NCI-H2171 treated with DMSO at 0.1 percent for 48 hours (cell line): ENCODE data around the gene ETV6.

ENCODE experiments used
- DNase-seq: peaks from one replicate; lab custom pipeline; 2025; lab: John Stamatoyannopoulos, UW

The ETV6 gene

DNA sequence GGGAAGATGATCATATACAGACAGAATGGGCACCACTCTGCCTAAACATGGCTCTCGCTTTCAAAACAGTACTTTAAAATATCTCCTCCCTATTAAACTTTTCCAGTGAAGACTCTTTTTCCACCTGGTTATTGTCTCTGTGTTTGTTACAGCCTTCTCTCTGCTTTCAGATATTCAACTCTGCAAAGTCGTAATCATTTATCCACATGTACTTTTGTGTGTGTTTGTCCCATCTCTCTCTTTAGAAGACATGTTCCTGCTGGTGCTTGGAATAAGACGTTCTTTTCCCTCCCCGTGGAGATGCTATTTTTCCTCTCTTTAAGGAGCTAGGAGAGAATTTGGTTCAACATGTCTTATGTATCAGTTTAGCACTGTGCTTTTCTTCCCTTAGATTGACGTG, 45.1 kb downstream of the ETV6 start:
- DNase-seq, result no peak

DNA sequence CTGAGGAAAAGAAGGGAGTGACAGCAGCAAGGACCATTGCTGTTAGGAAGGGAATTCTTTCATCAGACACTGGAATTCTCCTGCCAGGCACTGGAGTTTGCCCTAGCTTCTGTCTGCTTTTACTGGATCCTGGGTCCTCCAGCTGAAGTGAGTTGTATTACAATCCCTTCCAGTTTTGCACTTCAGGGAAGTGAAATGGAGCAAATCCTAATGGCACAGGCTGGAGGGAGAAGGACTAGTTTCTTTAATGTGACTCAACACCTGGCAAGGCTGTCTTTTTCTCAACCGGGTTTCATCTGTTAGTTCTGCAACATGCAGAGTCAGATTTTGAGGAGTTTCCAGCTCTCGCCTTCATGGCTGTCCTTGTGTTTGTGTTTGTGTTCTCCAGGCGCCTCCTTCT, 45.8 kb downstream of the ETV6 start:
- DNase-seq, result no peak

DNA sequence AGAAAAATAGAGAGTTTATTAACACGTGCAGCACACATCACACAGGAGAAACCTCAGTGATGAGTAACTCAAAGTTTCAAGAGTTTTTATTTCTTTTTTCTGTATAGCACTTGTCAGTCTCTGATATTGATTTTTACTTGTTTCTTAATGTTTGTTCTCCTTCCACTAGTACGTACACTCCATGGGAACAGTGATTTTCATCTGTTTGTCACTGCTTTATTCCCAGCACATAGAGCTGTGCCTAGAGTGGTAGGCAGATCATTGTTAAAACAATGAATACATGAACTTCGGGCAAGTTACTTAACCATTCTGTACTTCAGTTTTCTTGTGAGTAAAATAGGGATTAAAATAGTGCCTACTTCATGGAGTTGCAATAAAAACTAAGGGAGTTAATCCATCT, 46.6 kb downstream of the ETV6 start:
- DNase-seq, result no peak

DNA sequence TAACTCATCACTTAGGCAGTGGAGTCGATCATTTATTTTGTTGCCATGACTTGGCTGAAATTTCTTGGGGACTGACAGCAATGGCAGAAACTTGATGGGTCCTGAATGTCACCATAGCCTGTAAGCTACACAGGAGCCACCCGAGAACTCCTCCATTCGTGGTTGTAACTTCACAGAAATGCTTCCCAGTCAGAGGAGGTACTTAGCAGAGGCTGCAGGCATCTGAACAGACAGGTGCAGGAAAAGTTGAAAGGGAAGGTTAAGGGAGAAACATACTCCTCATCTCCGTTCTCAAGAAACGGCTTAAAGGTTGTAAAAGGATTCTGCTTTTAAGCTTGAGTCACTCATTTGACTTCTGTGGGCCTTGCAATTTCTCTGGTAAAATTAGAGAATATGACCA, 47.7 kb downstream of the ETV6 start:
- DNase-seq, result no peak

DNA sequence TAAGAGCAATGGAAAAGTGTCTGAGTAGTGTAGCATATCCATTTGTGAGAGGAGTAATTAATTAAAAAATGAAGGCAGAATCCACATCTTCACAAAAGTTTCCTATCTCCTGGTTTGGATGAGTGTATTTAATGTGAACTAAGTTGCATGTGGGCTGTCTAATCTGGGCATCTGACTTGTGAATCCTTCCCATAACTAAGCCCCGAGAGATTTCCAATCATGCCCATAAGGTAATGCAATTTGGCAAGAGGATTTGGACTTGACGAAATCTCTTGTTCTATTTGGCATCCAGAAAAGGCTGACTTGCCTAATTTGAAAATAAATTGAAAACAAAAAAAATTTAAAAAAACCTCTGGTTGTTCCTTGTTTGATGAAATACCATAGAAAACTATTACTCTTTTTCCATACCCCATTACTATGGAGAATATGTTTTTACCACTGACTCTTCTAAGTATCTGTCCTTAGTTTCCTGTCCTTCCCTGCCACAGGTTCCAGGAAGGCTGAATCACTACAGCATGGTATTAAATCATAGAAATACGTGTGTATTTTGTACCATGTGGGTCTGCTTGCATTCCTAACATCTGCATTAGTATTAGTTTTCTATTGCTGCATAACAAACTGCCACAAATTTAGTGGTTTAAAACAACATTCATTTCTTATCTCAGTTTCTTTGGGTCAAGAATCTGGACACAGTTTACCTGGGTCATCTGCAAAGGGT, 48.4 kb downstream of the ETV6 start:
- no peak for DNase-seq

DNA sequence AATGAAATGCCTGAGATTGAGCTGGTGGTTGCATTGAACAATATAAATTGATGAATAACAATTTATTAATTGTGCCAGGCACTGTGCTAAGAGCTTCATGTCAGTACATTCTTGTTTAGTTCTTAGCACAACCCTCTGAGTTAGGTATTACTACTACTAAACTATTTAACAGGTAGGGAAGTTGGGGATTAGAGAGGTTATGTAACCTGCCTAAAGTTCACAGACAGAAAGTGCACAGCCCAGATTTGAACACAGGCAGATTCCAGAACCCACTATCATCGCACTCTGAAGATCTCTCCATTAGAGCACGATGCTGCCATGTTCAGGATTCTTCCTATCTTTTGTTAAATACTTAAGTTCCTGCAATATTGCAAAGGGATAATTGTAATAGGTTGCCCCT, 49.3 kb downstream of the ETV6 start:
- DNase-seq, result no peak

DNA sequence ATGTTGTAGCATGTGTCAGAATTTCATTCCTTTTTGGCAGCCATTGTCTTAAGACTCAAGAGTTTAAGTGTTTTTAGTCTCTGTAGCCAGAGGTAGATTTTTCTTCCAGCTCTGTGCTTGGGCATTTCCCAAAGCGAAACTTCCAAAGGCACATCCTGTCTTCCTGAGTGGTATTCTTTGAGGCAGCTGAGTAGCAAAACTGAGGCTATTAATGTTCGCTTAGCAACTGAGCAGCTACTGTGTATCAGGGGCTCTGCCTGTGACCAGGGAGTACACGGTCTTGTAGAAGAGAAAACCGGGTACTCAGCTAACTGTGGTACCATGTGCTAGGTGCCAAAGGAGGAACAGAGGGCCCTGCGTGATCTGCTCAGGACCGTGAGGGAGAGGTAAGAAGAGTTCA, 52.0 kb downstream of the ETV6 start:
- DNase-seq, result no peak

DNA sequence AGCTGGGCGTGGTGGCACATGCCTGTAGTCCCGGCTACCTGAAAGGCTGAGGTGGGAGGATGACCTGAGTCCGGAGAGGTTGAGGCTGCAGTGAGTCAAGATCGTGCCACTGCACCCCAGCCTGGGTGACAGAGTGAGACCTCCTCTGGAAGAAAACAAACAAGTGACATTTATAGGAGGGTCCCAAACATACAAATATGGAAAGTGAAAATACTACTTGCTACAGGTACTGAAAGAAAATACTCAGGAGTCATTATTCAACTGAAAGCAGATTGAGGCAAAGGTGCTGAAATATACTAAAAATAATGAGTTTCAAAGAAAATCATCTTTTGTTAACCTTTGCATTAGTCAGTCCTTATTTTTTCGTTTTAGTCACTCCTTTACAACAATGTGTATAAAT, 53.5 kb downstream of the ETV6 start:
- DNase-seq, result no peak

DNA sequence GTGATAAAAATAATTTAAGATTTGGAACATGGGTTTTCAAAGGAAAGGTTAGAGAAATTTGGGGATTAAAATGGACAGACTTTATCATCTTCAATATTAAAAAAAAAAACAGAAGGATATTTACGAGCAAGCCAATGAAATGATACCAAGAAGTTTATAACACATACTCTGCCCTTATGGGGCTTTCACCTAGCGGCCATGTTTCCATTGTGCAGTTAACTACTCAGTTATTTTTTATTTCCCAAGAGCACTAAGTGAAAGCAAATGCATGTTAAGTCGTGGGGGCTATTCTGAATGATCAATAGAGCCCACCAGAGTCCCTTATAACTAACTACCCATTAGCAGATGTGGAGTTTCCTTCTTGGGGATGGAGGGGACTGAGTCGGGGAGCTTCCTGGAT, 53.9 kb downstream of the ETV6 start:
- no peak for DNase-seq

DNA sequence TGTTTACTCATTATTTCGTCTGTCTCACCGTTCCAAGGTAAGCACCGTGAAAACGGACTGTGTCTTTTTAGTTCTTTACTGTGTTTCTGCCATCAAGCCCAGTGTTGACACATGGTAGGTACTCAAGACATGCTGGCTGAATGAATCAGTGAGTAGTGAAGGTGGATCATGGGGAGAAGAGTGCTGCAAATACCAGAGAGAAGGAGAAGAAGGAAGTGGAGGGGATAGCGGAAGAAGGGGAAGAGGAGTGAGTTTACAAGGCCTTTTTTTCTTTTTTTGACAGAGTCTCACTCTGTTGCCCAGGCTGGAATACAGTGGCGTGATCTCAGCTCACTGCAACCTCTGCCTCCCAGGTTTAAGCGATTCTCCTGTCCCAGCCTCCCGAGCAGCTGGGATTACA, 54.6 kb downstream of the ETV6 start:
- DNase-seq, result no peak

DNA sequence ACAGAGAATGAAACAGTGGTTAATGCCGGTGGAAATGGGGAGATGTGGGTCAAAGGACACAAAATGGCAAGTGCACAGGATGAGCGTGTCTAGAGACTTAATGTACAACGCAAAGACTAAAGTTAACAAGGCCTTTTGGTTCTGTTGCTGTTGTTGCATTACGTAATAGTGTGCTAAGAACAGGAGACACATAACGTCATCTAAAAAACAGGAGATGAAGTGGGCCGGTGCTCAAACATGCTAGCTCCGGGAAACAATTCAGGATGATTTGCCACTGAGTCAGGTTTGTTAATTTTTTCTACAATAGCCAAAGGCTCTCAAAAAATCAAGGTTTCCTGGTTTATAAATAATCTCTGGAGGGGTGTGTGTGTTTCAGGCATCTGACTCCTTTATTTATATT, 55.5 kb downstream of the ETV6 start:
- DNase-seq, result no peak

DNA sequence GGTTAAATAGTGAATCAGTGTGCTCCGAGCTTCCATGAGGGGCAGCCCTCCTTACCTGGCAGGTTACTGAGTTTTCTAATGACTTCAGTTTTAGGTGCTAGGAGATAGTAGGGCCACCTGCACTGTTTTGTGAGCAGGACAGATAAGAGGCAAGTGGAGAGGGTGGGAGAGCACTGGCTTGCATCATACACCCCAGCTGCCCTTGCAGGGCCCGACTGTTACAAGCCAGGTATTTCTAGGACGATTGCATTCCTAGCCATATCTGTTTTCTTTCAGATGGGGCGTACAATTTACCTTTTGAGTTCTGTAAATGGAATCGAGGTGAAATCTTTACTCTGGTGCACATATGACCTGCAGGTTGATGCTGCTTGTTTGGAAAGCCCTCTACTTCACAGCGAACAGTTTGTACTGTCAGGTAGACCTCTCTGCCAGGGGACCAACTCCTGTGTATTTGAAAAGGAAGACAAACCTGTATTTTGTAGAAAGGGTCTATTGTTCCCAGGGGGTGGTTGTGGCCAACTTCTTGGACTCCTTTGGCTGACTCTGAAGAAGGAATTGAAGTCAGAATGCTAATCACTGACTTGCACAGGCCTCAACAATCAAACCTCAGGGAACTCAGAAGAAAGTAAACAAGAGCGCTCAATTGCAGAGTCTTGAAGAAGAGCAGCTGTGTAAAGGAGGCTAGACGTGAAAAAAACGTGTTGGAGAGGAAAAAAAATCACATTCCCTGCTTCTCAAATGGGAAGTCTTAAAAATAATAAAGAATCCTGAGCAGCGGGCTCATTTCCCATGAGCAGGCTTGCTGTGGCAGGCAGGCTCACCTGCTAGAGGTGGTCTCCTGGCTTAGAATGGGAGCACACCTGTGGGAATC, 57.3 kb downstream of the ETV6 start:
- DNase-seq, result no peak

DNA sequence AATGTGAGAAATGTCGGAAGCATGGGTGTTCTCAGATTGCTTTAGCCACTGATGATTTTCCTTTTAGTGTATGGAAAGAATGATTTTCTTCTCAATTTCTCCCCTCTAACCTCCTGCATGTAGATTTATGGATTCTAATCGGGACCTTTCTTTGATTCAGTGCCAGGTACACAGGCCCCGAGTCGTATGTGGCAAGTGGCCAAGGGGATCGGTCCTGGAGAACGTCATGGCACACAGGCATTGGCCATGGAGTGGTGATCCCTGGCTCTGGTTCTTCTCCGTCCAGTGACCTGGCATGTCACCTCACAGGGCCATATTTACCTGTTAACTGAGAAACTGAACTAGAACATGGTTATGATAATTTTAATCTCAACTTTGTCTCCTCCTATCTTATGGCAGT, 58.1 kb downstream of the ETV6 start:
- no peak for DNase-seq

DNA sequence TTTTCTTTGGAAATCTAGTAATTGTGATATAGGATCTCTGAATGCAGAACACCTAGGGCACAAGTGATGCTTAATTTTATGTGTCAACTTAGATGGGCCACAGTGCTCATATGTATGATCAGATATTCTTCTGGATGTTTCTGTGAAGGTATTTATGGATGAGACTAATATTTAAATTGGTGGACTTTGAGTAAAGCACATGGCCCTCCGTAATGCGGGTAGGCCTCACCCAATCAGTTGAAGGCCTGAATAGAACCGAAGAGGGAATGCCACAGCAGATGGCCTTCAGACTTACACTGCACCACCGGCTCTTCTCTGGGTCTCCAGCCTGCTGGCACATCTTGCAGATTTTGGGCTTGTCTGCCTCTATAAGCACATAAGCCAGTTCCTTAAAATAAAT, 60.0 kb downstream of the ETV6 start:
- no peak for DNase-seq

DNA sequence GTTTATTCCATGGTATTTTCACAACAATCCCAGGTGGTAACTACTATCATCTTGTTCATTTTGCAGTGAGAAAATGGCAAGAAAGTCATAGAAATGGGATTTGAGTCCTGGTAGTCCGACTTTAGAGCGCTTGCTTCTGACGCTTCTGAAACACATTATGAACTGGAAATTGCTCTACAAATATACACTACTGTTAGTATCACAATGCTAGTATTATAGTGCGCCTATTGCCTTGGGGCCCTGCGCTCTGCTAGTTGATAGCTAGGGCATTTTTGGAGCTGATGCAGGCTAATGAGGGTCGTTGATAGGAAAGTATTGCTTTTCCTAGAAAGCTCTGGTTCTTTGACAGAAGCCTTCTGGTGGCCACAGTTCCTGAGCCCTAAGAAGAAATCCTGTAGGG, 61.0 kb downstream of the ETV6 start:
- no peak for DNase-seq

DNA sequence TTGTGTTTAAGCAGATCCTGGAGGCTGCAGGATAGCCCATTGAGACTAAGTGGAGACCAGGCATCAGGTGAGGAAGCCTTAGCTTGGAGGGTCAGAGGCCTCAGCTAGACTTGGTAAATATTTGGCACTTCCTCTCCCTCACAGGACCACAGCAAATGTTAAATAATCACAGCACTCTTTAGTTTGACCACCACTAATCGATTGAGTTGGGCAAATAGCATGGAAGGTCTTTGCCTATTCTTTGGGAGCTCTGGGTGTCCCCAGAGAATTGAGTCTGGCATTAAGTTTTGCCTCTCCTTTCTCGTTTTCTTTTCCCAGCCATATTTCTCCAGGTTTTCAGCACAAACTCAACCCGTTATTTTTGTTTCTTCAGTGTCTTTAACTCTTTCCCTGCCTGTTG, 61.4 kb downstream of the ETV6 start:
- no peak for DNase-seq

DNA sequence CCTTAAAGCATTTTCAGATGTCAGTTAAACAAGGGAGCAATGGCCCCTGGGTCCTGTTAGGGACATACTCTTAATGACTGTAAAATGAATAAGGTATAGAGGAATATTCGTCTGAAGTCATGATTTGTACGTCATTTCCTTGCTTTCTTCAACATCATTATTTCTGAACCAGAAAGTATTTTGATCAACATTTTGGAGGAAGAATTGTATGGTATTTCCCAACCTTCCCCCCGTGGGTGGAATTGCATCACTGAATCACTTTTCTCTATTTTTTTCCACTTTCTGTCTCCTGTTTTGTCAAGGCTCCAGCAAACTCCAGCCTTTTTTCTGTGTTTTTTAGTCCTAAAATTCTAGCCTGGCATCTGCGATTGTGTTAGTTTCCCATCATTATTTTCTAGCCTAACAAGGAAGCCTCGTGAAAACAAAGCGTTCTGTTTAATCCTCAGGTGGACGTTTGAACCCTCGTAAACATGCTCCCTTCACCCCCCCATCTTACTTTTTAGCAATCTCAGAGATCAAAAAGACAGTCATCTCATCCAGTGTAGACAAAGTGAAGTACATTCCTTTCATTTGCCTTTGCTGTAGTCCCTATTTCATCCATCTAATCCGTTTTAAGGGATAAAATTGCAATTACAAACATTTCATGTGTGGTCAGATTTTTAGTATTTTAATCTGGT, 62.3 kb downstream of the ETV6 start:
- DNase-seq, result no peak

DNA sequence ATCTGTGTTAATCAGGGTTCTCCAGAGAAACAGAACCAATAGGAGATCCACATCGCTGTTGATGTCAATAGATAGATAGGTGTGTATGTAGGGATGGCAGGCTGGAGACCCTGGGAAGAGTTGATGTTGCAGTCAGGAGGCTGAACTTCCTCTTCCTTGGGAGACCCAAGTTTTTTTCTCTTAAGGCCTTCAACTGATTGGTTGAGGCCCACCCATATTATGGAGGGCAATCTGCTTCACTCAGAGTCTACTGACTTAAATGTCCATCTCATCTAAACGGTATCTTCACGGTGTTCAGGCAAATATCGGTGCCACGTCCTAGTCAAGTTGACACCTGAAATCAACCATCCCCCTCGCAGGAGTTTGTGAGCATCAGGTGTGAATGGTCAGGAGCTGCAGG, 63.0 kb downstream of the ETV6 start:
- no peak for DNase-seq

DNA sequence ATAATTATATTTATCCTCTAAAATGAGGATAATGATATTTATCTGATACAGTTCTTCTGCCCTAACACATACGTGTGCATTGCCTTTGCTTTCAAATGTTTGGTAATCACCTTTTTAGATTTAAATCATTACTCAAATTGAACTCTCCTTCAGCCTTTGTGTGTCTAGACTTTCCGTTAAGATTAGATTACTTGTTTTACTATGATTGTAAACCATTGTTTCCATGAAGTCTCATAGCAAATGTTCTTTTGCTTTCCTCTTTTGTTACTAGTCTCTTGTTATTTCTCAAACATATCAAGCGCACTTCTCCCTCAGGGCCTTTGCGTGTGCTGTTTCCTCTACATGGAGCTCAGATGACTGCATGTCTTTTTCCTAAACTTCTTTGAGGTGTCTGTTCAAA, 63.7 kb downstream of the ETV6 start:
- DNase-seq, result no peak

DNA sequence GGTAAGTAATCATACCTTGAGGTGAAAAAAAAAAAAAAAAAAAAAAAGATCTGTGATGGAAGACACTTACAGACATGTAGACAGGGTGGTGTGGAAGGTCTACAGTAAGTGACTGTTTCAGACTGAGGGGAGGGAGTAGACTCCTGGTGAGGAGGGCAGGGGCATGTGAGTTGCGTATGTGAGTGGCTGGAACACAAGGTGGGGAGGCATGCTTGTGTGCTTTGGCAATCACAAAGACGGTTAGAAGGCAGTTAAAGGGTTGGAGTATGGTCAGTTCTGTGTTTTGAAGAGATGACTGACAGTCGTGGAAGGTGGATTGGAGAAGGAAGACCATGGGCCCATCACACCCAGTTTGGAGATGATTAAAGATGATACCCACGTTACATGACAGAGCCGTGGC, 65.2 kb downstream of the ETV6 start:
- no peak for DNase-seq

DNA sequence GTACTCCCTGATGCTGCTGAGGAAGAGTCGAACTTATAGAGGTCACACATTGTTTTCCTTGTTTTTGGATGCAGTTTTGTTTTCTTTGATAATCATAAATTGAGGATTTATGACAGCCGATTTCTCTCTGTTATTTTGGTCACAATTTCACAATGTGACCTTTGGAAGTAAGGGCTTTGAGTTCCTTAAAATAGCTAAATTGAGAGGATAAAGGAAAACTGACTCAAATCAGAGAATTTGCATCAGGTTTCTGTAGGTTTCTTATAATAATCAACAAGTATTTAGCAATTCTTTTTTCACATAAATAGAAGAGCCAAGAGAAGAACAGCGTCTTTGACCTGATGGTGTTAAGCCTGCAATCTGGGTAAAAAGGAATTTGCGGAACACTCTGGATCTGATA, 66.1 kb downstream of the ETV6 start:
- no peak for DNase-seq

DNA sequence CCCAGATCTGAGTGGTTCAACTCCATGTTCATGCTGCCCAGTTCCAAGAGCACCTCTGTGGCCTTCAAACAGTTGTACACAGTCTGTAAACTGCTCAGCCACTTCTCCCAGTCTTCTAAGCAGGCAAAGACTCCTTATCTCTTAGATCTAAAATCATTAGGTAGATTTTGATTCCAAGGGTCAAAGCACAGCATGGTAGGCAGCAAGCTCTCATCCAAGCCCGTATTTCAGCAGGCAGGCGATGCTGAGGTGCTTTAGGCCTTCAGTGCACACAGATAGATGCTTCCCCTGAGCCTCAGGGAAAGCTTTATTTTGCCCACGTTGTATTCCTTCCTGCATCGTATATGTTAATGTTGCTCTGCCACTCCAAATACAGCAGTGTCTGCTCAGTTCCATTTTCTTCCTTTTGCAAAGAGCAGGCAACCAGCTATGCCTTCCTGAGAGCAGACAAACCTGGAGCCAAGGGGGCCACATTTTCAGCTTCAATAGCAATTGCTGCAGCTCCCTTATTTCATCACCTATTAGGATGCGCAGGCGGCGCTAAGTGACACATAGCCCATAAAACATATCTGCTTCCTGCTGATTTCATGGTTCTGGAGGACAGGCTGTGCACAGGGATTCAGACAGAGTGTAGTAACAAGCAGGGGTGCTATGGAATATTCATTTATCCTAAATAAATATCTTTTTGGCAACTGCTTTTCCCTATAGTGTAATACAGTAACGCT, 67.5 kb downstream of the ETV6 start:
- no peak for DNase-seq
